B cell (primary cell): ENCODE results near the gene CTDP1. TPM values are rescaled to one million over a fixed set of nuclear protein-coding genes. Genes with fewer than 3 reads are reported as not detected.

ENCODE experiments used
- ATAC-seq: fragments of 200-7000 bp; cut with Tn5 transposase; one replicate; pipeline ENCODE4 v1.10.0; 2021; ENCODE audit warnings: low read depth, mild to moderate bottlenecking, moderate number of reproducible peaks, moderate library complexity
- CTCF ChIA-PET: fragments of 350-600 bp; sonication (Branson Sonifier 250); formaldehyde crosslinking; loops from one replicate; lab custom pipeline; 2021; ENCODE audit warnings: antibody characterized with exemption, inconsistent platforms; lab: Charles Lee
- POLR2A ChIA-PET: fragments of 350-600 bp; sonication (Branson Sonifier 250); formaldehyde crosslinking; loops from one replicate; lab custom pipeline; 2021; ENCODE audit warnings: antibody characterized with exemption; lab: Charles Lee
- DNase-seq: peaks from one replicate; pipeline ENCODE4 v3.0.0; 2013
- H2AFZ ChIP-seq: 2 replicates; pipeline ENCODE4 v1.6.1; 2012; ENCODE audit warnings: mild to moderate bottlenecking, low read depth, low read length; ENCODE audit not compliant: insufficient read depth, poor library complexity, severe bottlenecking
- H3K27ac ChIP-seq, 2 donors: 1 replicate in 1 of 2; 2 replicates in 1 of 2; pipeline ENCODE4 v1.5.1; 2012 to 2013; ENCODE audit warnings: low read length in 2 of 2, mild to moderate bottlenecking in 2 of 2, moderate library complexity in 1 of 2
- H3K27me3 ChIP-seq, 4 experiments: fragments of 200-600 bp in 1 of 4; sonication (generic) in 1 of 4; replicated peaks in 1 of 4; 1 replicate in 2 of 4; 2 replicates in 2 of 4; pipeline versions ENCODE4 v1.6.1 to v1.7.0; 2013 to 2016; ENCODE audit warnings: low read length in 3 of 4, mild to moderate bottlenecking in 2 of 4, mixed read lengths in 1 of 4, moderate library complexity in 1 of 4; ENCODE audit not compliant: insufficient read depth in 4 of 4, control insufficient read depth in 3 of 4; ENCODE audit errors: control extremely low read depth in 1 of 4
- H3K36me3 ChIP-seq, 2 experiments: replicated peaks in 1 of 2; 1 replicate in 1 of 2; 2 replicates in 1 of 2; pipeline versions ENCODE4 v1.6.1 to v1.7.1; 2013; ENCODE audit warnings: low read length in 1 of 2; ENCODE audit not compliant: insufficient read depth in 2 of 2, control insufficient read depth in 1 of 2; ENCODE audit errors: control extremely low read depth in 1 of 2, extremely low read depth in 1 of 2
- H3K4me1 ChIP-seq, 2 donors: fragments of 200-600 bp in 1 of 2; sonication (generic) in 1 of 2; 1 replicate in 1 of 2; 2 replicates in 1 of 2; pipeline versions ENCODE4 v1.5.1 to v1.6.1; 2013 to 2017; ENCODE audit warnings: low read length in 2 of 2; ENCODE audit not compliant: control insufficient read depth in 2 of 2, insufficient read depth in 2 of 2
- H3K4me2 ChIP-seq: replicated peaks from 2 replicates; pipeline ENCODE3; 2012; ENCODE audit warnings: mild to moderate bottlenecking, low read depth, low read length; ENCODE audit not compliant: poor library complexity, severe bottlenecking
- H3K4me3 ChIP-seq, 5 experiments: fragments of 200-600 bp in 1 of 5; sonication (generic) in 1 of 5; 1 replicate in 3 of 5; 2 replicates in 2 of 5; pipeline versions ENCODE4 v1.5.1 to v1.7.0; 2011 to 2016; ENCODE audit warnings: low read length in 4 of 5, mild to moderate bottlenecking in 4 of 5, low read depth in 2 of 5, control low read depth in 1 of 5, moderate library complexity in 1 of 5; ENCODE audit not compliant: insufficient read depth in 1 of 5; ENCODE audit errors: control extremely low read depth in 1 of 5, extremely low read depth in 1 of 5
- H3K79me2 ChIP-seq: fragments of 200-600 bp; sonication (generic); one replicate; pipeline ENCODE4 v1.6.0; 2016; ENCODE audit warnings: low read length; ENCODE audit not compliant: control insufficient read depth, insufficient read depth
- H3K9ac ChIP-seq: fragments of 200-600 bp; sonication (generic); 2 replicates; pipeline ENCODE4 v1.6.1; 2017; ENCODE audit warnings: mild to moderate bottlenecking, low read length, moderate library complexity
- H3K9me3 ChIP-seq, 3 donors: one replicate each; pipeline versions ENCODE4 v1.6.1 to v1.7.1; 2013; ENCODE audit warnings: low read length in 2 of 3; ENCODE audit not compliant: control insufficient read depth in 2 of 3, insufficient read depth in 1 of 3; ENCODE audit errors: control extremely low read depth in 1 of 3
- H4K20me1 ChIP-seq: 2 replicates; pipeline ENCODE4 v1.6.0; 2012; ENCODE audit warnings: mild to moderate bottlenecking, low read length; ENCODE audit not compliant: insufficient read depth, control insufficient read depth, poor library complexity, severe bottlenecking
- H3K27ac Mint-ChIP-seq: one replicate; pipeline ENCODE4 v1.8.0; 2021; ENCODE audit warnings: mixed read lengths
- H3K27me3 Mint-ChIP-seq: one replicate; pipeline ENCODE4 v1.8.0; 2021; ENCODE audit warnings: mixed read lengths
- H3K4me1 Mint-ChIP-seq: one replicate; pipeline ENCODE4 v1.8.0; 2021; ENCODE audit warnings: mixed read lengths
- H3K4me3 Mint-ChIP-seq: one replicate; pipeline ENCODE4 v1.8.0; 2021; ENCODE audit warnings: mixed read lengths
- H3K9me3 Mint-ChIP-seq: one replicate; pipeline ENCODE4 v1.8.0; 2022; ENCODE audit warnings: mixed read lengths; ENCODE audit not compliant: insufficient read depth
- EZH2 ChIP-seq: IDR thresholded peaks from 2 replicates; pipeline ENCODE4 v1.6.1; 2012; ENCODE audit warnings: borderline replicate concordance, low read depth, mild to moderate bottlenecking, moderate library complexity, low read length; ENCODE audit not compliant: insufficient read depth, poor library complexity, severe bottlenecking
- WGBS: methylation state at CpG from one replicate; pipeline ENCODE4 v1.1.5; 2013; ENCODE audit warnings: missing lambda C conversion rate; ENCODE audit not compliant: insufficient coverage; 5-methylcytosine and 5-hydroxymethylcytosine counted together
- intact Hi-C: fragments of 100-400 bp; cut with micrococcal nuclease; formaldehyde crosslinking; loops from one replicate; pipeline ENCODE4 v1.10.0; 2022
- polyA plus RNA-seq: library from polyadenylated mRNA; depleted of rRNA; stranded (reverse); fragments of >200 nt; gene quantifications from 2 replicates; pipeline ENCODE4 v1.2.3, GENCODE V29; 2012
- total RNA-seq, 2 donors: library from RNA; stranded (reverse); fragments of 120-200 nt in 1 of 2; gene quantifications; 1 replicate in 1 of 2; 2 replicates in 1 of 2; pipeline versions ENCODE4 v1.2.3 to v1.2.4, GENCODE V29; 2013 to 2022
- TF ChIP-seq, protein P1 (sequence below): fragments of 200-600 bp; IDR thresholded peaks from one replicate; pipeline ENCODE4 v1.8.0; 2022; ENCODE audit warnings: antibody characterized with exemption, mild to moderate bottlenecking

Gene CTDP1
- total and polyA plus RNA-seq, 2 donors (not counting 1 experiment from before 2014, with no cell fraction given) = 14.3 to 33.3 TPM

DNA sequence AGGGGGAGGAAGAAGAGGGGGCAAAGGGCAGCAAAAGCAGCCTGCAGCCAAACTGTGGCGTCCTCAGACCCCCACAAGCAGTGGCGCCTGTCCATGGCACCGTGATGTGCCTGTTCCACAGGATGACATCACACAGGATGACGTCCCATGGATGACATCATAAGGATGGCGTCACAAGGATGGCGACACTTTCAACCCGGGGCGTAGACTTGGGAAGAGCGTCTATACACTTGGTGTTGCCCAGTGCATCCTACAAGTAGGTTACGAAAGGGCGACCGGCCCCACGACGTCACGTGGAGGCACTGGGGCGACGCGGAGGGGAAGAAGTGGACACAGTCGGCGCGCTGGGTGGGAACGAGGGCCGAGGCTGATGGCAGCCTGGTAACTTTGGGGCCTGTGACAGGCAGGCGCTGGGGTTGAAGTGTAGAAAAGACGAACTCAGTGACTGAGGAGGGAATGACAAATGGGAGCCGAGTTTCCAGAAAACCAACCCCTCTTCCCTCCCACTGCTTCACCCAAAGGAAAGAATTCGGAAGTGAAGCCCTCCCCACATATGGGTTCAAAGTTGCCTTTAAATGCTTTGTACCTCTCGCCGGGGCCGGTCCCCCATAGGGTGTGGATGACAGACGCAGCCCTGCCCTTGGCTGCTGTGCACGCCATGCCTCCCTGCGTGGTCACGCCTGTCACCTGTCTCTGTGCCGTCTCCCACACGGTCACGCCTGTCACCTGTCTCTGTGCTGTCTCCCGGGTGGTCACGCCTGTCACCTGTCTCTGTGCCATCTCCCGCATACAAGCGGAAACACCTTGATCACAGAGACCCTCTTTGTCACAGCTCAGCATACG is 104.7 kb downstream of the CTDP1 start:
- intact Hi-C loops = no loop called here
- Histone ChIP-seq H3K4me2 (no peak overlapping the region), H3K79me2 (no peaks in the 10 kb centered on the region), H3K27ac (no peak overlapping the region), H3K4me1 (peaks cover 3 to 8% of the 10 kb centered on the region in 2 donors), H2AFZ (no peak overlapping the region), H3K9ac (no peak overlapping the region), H3K9me3 (peaks cover 0 to 20% (median 0%) of the 10 kb centered on the region in 3 donors), H3K36me3 (no peaks in the 10 kb centered on the region), H3K4me3 (no peak overlapping the region), H4K20me1 (no peaks in the 10 kb centered on the region), H3K27me3 (peaks cover 0 to 46% (median 18%) of the 10 kb centered on the region in 4 experiments)
- Mint-ChIP-seq H3K27me3 (peaks cover 44% of the 10 kb centered on the region), H3K4me3 (no peak overlapping the region), H3K9me3 (no peaks in the 10 kb centered on the region), H3K27ac (no peak overlapping the region), H3K4me1 (peaks cover 2% of the 10 kb centered on the region)
- TF ChIP-seq EZH2 = no peak
- TF ChIP-seq, protein P1, sequence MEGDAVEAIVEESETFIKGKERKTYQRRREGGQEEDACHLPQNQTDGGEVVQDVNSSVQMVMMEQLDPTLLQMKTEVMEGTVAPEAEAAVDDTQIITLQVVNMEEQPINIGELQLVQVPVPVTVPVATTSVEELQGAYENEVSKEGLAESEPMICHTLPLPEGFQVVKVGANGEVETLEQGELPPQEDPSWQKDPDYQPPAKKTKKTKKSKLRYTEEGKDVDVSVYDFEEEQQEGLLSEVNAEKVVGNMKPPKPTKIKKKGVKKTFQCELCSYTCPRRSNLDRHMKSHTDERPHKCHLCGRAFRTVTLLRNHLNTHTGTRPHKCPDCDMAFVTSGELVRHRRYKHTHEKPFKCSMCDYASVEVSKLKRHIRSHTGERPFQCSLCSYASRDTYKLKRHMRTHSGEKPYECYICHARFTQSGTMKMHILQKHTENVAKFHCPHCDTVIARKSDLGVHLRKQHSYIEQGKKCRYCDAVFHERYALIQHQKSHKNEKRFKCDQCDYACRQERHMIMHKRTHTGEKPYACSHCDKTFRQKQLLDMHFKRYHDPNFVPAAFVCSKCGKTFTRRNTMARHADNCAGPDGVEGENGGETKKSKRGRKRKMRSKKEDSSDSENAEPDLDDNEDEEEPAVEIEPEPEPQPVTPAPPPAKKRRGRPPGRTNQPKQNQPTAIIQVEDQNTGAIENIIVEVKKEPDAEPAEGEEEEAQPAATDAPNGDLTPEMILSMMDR = no peak
- ATAC-seq (no peak), DNase-seq (no peak)
- POLR2A ChIA-PET = no interaction called here
- CTCF ChIA-PET = no interaction called here
- 91% methylated on average over 35 of the region's 42 CpGs for WGBS
